GM19468 (cell line): Measurements from ENCODE around the gene ANKS3.

Source experiments
- ATAC-seq: cut with Tn5 transposase; IDR thresholded peaks from one replicate; pipeline ENCODE4 v1.9.1; 2021; ENCODE audit warnings: mild to moderate bottlenecking, moderate library complexity, moderate number of reproducible peaks; ENCODE audit not compliant: unreplicated experiment; ENCODE audit errors: extremely low read depth

Gene ANKS3

DNA sequence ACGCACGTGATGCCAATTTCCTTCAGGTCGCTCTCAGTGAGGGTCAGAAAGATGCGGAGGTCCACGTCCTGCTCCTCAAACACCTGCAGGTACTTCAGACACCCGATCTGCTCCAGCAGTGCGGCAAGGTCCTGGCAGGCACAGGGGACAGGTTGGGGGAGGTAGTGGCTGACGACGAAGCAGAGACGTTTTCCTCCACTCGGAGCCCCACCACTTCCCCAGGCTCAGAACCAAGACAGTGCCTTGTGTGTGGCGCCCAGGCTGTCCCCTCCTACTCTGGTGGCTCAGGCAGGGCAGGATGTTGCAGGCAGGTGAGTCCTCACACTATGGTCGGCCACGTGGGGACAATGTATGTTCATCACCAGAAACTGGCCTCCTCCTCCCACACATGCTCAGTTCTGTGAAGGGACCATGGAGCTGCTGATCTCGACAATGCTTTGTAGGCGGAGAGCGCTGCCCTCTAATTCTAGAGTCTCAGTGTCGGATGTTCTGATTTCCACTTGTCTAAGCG, 35.0 kb downstream of the ANKS3 start:
- ATAC-seq = no peak

DNA sequence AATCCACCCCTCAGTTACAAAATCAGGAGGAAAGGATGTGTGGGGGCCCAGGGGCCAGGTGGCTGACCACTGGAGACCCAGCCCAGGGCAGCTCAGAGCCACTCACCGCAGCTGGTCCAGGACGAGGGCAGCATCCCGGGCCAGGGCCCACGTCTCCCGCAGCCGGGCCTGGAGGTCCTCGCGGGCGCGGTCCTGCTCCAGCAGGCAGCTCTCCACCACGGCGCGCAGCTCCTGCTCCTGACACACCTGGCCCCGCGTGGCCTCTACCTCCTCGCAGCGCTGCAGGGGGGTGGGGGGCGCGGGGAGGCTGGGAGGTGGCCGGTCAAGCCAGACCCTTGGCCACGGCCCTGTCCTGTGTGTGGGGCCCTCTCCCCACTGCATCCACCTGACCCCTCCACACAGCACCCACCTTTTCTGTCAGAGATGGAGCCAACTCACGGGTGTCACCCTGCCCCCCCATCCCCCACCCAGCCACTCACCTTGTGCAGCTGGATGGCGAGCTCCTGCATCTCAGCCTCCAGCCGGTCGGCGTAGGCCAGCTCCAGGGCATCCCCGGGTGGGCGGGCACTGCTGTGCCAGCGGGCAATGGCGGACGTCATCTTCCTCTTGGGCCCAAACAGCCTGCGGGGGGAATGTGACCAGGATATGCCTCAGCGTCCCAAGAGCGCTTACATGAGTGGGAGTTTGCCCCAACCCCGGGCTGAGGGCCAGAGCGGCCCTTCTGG, 35.6 kb downstream of the ANKS3 start:
- ATAC-seq = no peak

DNA sequence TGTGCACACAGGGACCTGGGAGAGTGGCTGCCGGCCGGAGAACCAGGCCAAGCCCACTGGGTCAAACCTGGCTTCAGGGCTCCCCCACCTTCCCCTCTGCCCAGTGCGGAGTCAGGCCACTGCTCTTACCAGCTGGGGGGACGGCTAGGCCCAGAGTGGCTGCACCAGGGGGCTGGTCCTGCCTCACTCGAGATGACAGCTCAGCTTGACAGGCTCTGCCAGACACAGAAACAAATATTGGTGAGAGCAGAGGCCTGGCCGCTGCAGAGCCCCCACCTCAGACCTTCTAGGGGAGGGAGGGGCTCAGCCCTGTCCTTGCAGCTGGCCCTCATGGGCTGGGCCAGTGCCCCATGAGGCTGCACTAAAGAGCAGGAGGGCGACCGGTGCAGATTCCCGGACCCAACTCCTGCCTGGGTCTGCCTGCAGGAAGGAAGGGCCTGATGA, 36.2 kb downstream of the ANKS3 start:
- no peak for ATAC-seq

DNA sequence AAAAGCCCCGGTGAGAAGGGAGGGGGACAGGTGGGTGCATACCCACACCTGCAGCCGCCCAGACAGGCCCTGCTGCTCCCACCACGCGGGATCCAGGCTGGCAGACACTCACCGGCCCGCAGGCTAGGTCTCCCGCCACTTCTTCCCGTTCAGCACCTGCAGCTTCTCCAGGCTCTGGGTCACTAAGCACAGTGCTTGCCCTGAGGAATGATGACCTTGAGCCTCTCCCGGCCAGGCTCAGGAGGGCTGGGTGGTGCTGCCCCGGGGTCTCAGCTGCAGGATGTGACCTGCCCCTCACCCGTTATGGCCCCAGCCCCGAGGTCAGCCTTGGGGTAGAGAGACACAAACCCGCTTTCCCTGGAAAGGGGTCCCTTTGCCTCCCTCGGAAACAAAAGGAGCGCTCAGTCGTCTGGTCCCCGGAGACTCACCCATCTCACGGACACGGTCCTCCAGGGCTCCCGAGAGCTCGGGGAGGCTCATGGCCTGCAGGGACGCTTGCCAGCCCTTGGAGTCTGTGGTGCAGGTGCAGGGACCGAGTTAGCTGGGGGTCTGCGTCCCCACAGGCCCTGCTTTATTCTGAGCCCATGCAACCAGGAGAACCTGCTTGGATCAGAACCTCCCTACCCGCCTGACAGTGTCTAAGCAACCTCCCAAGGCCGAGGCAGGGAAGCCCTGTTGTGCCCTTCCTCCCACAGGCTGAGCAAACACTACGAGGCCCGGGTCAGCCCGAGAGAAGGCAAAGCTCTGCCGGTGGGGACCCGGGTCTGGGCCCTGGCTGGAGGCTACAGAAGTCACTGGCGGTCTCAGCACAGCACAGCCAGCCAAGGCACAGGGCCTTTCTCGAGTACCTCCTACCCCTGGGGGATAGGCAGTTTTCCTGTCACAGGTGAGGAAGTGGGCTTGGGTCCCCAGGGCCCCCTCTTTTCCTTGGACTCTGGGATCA, 36.9 kb downstream of the ANKS3 start:
- no peak for ATAC-seq

DNA sequence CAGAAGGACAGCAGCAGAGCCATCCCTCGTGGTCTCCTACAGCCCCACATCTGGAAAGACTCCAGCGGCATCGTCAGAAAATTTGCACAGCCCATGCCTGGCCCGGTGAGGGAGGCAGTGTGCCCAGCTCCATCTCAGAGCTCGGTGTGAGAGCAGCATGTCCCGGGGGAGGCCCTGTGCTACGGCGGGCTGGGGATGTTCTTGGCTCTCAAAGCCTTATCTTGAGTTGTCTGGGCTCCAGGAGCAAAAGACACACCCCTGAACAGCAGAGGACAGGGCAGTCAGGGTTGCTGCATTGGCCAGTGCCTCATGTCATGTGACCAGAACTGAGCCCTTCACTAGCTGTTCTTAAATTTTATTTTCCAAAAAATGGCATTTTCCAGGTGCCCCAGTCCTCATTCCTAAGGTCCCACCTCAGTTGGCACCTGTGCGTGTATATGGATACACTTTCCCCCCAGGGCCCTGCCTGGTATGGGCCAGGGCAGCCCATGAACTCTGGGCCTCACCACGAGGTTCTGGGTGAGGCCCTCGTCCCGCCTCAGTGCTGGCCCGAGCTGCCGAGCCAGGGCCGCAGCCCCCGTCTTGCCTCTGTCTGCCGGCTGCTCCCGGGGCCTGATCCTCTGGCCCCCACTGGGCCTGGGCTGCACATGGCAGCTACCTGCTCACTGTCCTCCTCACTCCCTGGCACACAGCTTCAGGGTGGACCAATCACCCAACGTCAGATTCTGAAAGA, 37.7 kb downstream of the ANKS3 start:
- ATAC-seq = no peak

DNA sequence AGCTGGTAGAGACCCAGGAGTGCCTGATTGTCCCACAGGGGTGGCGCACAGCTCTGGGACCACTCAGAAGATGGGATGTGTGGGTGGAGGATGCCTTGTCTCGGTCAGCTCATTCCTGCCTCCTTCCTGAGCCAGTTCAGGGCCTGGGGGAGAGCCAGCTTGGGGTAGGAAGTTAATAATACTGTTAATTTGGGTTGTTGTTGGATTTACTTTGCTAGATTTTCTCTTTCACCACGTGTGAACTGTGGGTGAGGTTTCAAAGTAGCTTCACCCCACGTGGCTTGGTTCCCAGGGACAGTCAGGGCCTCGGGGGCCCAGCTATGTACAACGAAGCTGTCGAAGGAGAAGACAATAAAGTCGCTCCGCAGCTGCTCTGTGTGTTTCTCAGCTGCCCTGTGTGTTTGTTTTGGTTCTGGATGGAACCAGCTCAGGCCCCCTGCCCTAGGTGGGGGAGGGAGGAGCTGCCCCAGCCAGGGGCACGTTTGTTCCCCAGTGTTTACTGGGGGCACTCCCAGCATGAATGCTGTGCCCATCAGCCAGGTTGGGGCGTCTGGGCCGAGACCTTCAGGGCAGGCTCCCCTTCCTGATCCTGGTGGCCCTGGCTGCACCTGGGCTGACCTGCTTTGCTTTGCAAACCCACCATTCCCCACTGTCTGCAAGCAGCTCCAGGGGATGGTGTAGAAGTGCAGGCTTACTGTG, 38.4 kb downstream of the ANKS3 start:
- ATAC-seq = no peak

DNA sequence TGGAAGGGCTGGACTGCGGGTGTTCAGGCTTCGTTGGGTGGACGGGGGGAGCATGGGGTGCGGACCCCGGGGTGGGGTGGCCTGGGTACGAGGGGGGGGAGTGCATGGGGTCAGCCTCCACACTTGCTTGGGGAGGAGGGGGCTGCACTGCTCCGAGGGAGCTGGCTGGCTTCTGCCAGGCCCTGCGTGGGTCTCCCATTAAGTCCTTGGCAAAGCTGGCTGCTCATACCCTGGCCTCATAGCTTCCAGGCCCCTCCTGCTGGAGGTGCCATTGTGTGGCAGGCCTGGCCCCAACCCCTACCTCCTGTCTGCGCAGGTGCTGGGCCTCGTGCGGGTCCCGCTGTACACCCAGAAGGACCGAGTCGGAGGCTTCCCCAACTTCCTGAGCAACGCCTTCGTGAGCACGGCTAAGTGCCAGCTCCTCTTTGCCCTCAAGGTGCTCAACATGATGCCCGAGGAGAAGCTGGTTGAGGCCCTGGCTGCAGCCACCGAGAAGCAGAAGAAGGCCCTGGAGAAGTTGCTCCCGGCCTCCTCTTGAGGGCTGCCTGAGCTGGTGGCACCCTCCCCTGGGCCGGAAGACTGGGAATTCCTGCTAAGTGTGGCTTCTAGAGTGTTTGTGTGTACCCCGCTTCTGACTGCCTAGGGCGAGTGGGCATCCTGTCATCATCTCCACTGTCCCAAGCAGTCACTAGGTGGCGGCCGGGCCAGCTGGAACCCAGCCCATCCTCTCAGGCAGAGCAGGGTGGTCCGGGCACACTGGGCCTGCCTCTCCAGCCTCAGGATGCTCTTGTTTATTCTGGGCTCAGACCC, 39.2 kb downstream of the ANKS3 start:
- ATAC-seq = no peak

DNA sequence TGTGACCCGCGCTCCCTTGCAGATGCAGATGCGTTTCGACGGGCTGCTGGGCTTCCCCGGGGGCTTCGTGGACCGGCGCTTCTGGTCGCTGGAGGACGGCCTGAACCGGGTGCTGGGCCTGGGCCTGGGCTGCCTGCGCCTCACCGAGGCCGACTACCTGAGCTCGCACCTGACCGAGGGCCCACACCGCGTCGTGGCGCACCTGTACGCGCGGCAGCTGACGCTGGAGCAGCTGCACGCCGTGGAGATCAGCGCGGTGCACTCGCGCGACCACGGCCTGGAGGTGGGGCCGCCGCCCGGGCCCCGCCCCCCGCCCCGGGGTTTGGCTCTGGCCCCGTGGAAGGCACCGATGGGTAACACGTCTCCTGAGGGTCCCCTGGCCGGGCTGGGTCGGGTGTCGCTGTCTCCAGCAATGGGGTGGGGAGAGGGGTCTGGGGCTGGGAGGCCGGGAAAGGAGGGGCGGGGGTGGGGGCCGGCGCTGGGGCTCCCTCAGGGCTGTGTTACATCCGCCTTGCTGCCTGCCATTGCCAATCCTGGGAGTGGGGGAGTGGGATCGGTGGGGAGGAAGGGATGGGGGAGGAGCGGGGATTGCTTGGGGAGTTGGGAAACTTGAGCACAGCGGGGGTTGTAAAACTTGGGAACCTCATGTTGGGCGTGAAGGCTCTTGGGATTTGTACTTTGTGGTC, 40.0 kb downstream of the ANKS3 start:
- ATAC-seq = no peak

DNA sequence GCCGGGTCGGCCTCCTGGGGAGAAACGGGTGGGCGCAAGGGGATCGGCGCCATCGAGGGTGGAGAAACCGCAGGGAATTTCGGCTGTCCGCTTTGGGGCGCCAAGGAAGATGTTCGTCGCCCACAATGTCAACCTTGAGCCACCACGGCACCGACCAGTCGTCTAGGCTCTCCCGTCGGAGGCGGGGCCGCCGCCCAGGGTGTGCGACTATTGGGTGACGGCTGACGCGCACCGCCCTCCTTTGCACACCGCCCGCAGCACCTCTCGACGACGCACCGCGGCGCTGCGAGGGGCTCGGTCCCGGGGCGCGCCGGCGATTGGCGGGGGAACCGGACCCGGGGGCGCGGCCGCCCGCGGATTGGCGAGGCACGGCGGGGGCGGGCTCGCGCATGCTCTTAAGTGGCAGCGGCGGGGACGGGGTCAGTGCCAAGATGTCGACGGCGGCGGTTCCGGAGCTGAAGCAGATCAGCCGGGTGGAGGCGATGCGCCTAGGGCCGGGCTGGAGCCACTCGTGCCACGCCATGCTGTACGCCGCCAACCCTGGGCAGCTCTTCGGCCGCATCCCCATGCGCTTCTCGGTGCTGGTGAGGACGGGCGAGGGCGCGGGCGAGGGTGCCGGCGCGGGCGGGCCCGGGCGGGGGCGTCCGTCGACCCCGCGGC, 40.6 kb downstream of the ANKS3 start, which contains the start of gene NUDT16L1:
NUDT16L1 (plus strand) TSS at position 267 of the 660 bp plus-strand sequence; CDS start at position 432, 165 bp downstream.
- peak; percentile 85 for ATAC-seq

DNA sequence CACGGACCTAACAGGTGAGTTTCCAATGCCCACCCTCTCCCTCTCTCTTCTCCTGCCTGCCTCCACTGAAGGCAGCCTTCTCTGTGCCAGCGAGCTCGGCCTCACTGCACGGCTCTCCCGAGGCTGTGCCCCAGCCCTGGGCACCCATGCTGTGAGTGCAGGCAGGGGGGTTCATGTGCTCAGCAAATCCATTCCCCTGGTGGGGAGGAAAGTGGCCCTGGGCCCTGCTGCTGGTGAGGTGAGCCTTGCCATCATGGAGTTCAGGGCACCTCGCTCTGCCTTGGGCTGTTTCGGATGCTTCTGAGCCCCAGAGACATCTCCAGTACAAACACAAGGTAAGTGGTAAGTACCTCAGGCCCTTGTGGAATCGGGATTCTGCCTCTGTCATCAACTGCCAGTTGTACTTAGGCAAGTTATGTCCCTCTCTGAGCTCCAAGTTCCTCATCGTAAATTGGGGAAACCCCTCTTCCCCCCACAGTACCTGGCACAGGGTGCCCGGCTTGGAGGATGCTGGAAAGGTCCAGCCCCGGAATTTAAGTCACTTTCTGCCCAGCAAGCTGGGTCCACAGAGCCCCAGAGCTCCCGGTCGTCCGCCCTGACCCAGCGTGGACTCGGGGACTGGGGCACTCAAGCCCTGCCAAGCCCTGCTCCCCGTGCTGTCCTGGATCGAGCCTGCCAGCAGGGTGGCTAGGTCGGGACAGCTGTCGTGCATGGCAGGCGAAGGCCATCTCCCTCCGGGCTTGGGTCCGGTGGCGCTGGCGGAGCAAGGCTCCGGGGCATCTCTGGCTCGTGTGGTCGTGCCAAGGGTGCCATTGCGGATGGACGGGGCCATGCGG, 41.4 kb downstream of the ANKS3 start:
- ATAC-seq = peak; percentile 5

DNA sequence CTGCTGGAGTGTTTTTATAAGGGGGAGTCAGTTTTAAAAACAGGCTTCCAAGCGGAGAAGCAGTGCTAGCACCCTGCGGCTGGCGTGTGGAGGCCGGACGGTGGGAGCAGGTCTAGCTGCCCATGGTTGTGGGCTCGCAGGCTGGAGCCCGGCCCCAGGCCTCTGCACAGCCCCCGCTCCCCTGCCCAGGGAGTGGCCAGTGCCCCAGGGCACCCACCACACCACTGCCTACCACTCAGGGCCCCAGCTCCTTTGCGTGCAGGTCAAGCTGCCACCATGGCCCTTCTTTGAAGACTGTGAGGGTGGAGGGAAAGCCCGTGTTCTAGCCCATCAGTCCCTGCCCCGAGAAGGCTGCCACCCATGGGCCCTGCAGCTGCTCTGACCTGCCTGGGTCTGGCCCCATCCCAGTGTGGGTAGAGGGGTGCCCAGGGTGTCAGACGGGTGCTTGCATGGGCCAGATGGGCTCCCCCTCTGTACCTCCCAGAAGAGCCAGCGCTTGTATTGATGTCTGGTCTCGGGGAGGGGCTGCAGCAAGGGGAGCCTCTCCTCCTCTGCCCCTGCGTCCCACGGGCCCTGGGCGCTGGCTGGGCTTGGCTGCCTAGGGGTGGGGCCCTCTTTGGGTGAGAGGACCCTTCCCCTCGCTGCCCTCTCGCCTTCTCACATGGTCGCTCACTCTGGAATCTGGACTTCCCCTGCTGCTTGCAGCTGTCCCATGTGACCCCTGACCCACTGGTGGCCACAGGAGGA, 42.2 kb downstream of the ANKS3 start:
- ATAC-seq = no peak

DNA sequence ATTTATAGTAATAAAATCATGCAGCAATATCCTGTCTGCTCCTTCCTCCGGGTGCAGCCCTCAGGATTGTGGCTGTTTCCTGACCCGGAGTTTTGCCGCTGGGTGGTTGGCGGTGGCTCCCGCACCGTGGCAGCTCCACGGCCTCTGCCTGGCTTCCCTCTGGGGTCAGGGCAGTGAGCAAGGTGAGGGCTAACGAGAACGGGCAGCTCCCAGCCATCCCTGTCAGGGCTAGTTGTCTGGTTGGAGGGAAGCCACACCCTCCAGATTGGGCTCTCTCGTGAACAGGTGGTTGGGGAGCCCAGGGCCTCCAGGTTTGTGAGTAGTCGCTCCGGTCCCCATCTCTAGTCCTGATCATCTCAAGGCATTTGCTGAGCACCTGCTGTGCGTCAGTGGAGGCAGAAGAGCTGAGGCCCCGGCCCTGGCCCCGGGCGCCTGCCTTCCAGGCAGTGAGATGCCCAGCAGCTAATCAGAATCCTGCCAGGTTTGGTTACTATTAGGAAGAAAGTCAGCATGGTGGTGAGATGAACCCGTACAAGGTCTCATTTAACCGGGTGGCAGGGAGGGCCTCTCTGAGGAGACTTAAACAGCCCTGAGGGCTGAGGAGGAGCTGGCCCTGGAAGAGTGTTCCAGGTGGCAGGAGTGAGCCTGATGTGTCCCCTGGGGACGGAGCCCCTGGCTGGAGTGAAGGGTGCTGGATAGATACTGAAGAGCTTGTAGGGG, 43.0 kb downstream of the ANKS3 start:
- no peak for ATAC-seq

DNA sequence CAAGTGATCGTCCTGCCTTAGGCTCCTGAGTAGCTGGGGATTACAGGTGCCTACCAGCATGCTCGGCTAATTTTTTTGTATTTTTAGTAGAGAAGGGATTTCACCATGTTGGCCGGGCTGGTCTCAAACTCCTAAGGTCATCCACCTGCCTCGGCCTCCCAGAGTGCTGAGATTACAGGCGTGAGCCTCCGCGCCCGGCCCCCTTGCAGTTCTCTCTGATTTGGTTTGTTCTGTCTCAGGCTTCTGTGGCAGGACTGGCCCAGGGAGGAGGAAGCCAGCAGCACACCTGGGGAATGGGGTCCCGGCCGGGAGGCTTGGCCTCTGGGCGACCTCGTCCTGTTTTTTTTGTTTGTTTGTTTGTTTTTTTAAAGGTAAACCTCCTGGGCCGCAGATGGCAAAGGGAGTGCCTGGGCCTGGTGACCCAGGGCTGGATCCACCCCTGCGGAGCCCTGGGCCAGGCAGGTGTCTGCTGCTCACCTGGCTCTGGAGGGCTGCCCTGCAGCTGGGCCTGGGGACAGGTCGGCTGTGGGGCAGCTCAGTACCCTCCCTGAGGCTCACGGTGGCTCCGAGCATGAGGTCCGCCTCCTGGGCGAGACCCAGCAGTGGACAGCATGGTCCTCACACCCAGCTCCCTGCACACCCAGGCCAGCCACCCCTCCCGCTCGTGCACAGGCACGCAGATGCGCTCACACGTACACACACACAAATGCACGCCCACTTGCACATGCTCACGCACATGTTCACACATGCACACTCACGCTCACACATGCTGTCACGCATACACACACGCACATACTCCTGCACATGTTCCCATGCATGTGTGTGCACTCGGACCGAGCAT, 44.0 kb downstream of the ANKS3 start:
- ATAC-seq = no peak

DNA sequence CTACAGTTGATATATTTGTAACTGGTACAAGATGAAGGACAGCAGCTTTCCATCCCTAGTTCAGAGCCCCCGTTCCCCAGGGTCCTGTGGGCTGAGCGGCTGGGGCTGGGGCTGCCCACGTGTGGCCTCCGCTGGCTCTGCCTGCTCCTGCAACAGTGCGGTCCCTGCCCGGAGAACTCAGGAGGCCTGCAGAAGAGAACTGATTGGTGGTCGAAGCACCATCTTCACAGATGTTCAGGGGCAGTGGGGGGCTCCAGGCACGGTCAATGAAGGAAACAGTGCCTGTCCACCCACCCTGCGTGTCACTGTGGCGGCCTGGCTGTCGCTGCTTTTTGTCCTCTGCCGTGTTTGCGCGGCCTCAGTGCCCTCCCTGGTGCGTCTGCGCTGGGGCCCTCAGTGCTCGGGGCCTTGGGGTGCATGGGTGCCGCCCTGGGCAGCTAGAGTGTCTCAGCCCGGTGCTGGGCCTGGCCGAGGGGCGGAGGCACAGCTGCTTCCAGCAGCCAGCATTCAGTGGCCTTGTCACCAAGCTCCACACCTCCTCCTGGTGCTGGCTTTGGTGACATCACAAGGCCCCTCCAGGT, 44.9 kb downstream of the ANKS3 start:
- ATAC-seq = no peak

DNA sequence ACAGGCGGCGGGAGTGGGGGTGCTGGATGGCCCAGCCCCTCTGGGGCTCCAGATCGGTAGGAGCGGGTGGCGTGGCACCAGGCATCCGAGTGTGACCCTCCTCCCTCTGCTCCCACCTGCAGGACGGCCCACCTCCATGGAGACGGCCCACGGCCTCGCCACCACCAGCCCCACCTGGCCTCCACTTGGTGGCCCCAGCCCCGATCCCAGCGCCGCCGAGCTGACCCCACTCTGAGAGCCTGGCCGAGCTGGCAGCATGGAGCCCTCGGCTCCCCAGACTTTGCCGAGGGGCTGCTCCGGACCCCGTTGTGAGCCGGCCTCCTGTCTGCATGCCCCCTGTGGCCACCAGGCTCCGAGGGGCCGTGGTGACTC, 45.4 kb downstream of the ANKS3 start:
- ATAC-seq = no peak
